Loucy (cell line): ENCODE results near the gene NCOA7.

ENCODE experiments used
- H2AFZ ChIP-seq: fragments of 200-600 bp; sonication (generic); 2 replicates; pipeline ENCODE4 v1.6.0; 2016; ENCODE audit warnings: antibody characterized with exemption, mild to moderate bottlenecking, low read length, moderate library complexity
- H3F3A ChIP-seq: fragments of 200-600 bp; 2 replicates; pipeline ENCODE4 v1.6.0; 2016; ENCODE audit warnings: antibody characterized with exemption, low read depth, mild to moderate bottlenecking
- H3K27me3 ChIP-seq: fragments of 200-600 bp; sonication (generic); 2 replicates; pipeline ENCODE4 v1.6.1; 2014; ENCODE audit warnings: low read length, mild to moderate bottlenecking; ENCODE audit not compliant: insufficient read depth, poor library complexity, severe bottlenecking
- H3K36me3 ChIP-seq: fragments of 200-600 bp; sonication (generic); 2 replicates; pipeline ENCODE4 v1.6.1; 2016; ENCODE audit warnings: low read length; ENCODE audit not compliant: insufficient read depth
- H3K4me1 ChIP-seq: fragments of 200-600 bp; sonication (generic); 2 replicates; pipeline ENCODE4 v1.5.1; 2014; ENCODE audit warnings: low read length, mild to moderate bottlenecking; ENCODE audit not compliant: insufficient read depth, poor library complexity, severe bottlenecking
- H3K4me2 ChIP-seq: fragments of 200-600 bp; sonication (generic); 2 replicates; pipeline ENCODE4 v1.6.0; 2014; ENCODE audit warnings: antibody characterized with exemption, low read length, low read depth, mild to moderate bottlenecking; ENCODE audit not compliant: poor library complexity, severe bottlenecking
- H3K4me3 ChIP-seq: fragments of 200-600 bp; sonication (generic); 2 replicates; pipeline ENCODE4 v1.5.1; 2014; ENCODE audit warnings: low read length, mild to moderate bottlenecking, mixed read lengths; ENCODE audit not compliant: poor library complexity, severe bottlenecking
- H3K79me2 ChIP-seq: fragments of 200-600 bp; sonication (generic); 2 replicates; pipeline ENCODE4 v1.6.1; 2014; ENCODE audit warnings: low read length; ENCODE audit not compliant: insufficient read depth
- H3K9ac ChIP-seq: fragments of 200-600 bp; sonication (generic); 2 replicates; pipeline ENCODE4 v1.6.0; 2014; ENCODE audit warnings: mild to moderate bottlenecking, low read depth, low read length, moderate library complexity; ENCODE audit not compliant: poor library complexity, severe bottlenecking
- H3K9me2 ChIP-seq: fragments of 200-600 bp; sonication (generic); replicated peaks from 2 replicates; pipeline ENCODE4 v1.6.1; 2016; ENCODE audit warnings: low read depth, low read length, mixed read lengths
- H3K9me3 ChIP-seq: fragments of 200-600 bp; sonication (generic); 2 replicates; pipeline ENCODE4 v1.6.1; 2014; ENCODE audit warnings: mild to moderate bottlenecking, antibody characterized with exemption, low read length, low read depth; ENCODE audit not compliant: insufficient read depth
- H4K20me1 ChIP-seq: fragments of 200-600 bp; sonication (generic); 2 replicates; pipeline ENCODE4 v1.6.0; 2014; ENCODE audit warnings: antibody characterized with exemption, low read length, mild to moderate bottlenecking; ENCODE audit not compliant: insufficient read depth, poor library complexity, severe bottlenecking
- CTCF ChIP-seq: fragments of 200-600 bp; sonication (generic); conservative IDR thresholded peaks from 2 replicates; pipeline ENCODE4 v1.5.1; 2014; ENCODE audit warnings: mild to moderate bottlenecking, antibody characterized with exemption, low read length
- EZH2phosphoT487 ChIP-seq: fragments of 200-600 bp; IDR thresholded peaks from 2 replicates; pipeline ENCODE4 v1.6.1; 2018; ENCODE audit warnings: antibody characterized with exemption, mild to moderate bottlenecking, moderate library complexity, borderline replicate concordance

Gene NCOA7

GRCh38 chr6:125854355-125854754 is 63.6 kb downstream of the NCOA7 start:
- Histone ChIP-seq H3K79me2 (peaks cover 22% of the 10 kb centered on the region), H3F3A (no peaks in the 10 kb centered on the region), H3K9ac (no peak overlapping the region), H3K27me3 (no peaks in the 10 kb centered on the region), H3K4me2 (no peak overlapping the region), H3K4me1 (no peaks in the 10 kb centered on the region), H4K20me1 (no peaks in the 10 kb centered on the region), H3K4me3 (no peak overlapping the region), H2AFZ (no peak overlapping the region), H3K9me2 (no peaks in the 10 kb centered on the region), H3K9me3 (no peaks in the 10 kb centered on the region), H3K36me3 (peaks cover 17% of the 10 kb centered on the region; the same call in 1 of the 2 replicates)
- TF ChIP-seq EZH2phosphoT487 (no peak), CTCF (no peak)

GRCh38 chr6:125855783-125856182 is 65.0 kb downstream of the NCOA7 start:
- no peaks in the 10 kb centered on the region for H3K27me3 ChIP-seq
- H3K9me2 ChIP-seq, result no peaks in the 10 kb centered on the region
- H3F3A ChIP-seq, result no peaks in the 10 kb centered on the region
- no peak overlapping the region for H2AFZ ChIP-seq
- no peak overlapping the region for H3K9ac ChIP-seq
- H3K4me3 ChIP-seq, result no peak overlapping the region
- no peaks in the 10 kb centered on the region for H4K20me1 ChIP-seq
- H3K4me2 ChIP-seq, result no peak overlapping the region
- peaks cover 17% of the 10 kb centered on the region for H3K79me2 ChIP-seq
- H3K4me1 ChIP-seq, result no peaks in the 10 kb centered on the region
- TF ChIP-seq CTCF (no peak), EZH2phosphoT487 (no peak)
- H3K9me3 ChIP-seq, result no peaks in the 10 kb centered on the region
- peaks cover 17% of the 10 kb centered on the region; the same call in 1 of the 2 replicates for H3K36me3 ChIP-seq

GRCh38 chr6:125857846-125858245 is 67.1 kb downstream of the NCOA7 start:
- Histone ChIP-seq H3K27me3 (no peaks in the 10 kb centered on the region), H3K9ac (no peak overlapping the region), H3K4me1 (no peaks in the 10 kb centered on the region), H3K9me3 (no peaks in the 10 kb centered on the region), H3K36me3 (peaks cover 17% of the 10 kb centered on the region; the same call in 1 of the 2 replicates), H3K4me3 (no peak overlapping the region), H3K4me2 (no peak overlapping the region), H4K20me1 (no peaks in the 10 kb centered on the region), H2AFZ (no peak overlapping the region), H3F3A (no peaks in the 10 kb centered on the region), H3K79me2 (peaks cover 10% of the 10 kb centered on the region), H3K9me2 (no peaks in the 10 kb centered on the region)
- no peak for TF ChIP-seq CTCF
- TF ChIP-seq EZH2phosphoT487, result no peak
